ENCODE data around the gene VCAM1.
"Not testable (repeated sequence)": the region's sequence is repeated elsewhere in the genome, so short reads cannot be mapped to it uniquely, and the experiment has no call there.

Gene VCAM1

GRCh38 chr1:100719490-100719889, at the start of gene VCAM1:
Gene VCAM1, plus strand, starts transcription at chr1:100719742. Its CDS starts 119 bp downstream, at chr1:100719861.
- peak; percentile 67 for DNase-seq (ENCODE audit: low spot score)

DNA sequence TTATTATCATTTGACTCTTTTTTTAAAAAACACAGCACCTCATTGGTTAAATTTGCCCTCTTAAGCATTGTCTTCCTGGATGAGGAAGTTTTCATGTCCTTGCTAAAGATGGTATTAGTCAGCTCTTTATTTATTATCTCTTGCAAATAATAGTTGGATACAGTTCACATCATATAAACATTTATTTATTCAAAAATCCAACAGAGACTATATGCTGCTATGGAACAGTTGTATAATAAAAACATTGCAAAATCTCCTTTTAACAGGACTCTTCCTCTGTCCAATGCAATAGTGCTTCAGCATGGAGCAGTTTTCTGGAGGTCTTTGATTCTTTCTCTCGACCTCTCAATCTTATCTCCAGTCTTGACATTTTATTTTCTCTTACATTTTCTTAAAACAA, 49.5 kb upstream of the VCAM1 start:
- DNase-seq (ENCODE audit: low spot score), result no peak

- no peak for DNase-seq (ENCODE audit: low spot score)
Observed at GRCh38 chr1:100671601-100672000, 47.9 kb upstream of the VCAM1 start.

DNA sequence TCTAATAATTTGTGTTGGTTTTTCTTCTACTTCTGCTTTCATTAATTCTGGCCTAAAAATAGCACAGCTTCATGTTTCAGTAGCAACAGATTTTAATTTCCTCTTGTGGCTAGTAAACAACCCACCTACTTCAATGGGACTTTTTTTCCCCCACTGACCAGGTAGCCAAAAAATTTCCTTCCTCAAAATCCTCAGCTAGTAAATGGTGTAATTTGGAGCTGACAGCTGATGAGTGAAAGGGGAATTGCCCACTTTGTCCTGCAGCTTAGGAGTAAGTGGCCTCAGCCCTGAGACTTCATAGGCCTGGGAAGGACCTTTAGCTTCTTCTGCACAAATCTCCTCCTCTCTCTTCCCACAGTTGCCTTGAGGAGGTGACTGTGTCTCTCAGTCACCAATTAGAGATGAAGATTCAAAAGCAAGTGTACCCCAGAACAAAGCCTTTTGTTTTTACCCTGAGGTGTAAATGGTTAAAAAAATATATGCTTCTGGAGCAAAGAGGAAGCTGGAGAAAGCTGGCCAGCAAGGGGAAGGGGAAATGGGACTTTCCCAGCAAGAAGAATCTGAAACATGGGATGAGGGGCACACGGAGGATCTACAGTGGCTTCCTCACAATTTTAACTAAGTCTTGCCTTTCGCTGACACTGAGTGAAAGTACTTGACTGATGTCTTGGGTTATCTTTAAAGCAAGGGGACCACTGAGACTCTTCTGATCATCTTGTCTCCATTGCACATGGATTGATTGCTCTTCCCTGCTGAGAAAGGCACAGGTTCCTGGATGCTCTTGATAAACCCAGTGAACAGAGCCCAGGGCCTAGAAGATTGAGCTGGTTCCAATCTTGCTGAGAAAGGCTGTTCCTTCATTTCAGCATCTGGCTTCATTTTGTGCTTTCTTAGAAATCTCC, 35.8 kb upstream of the VCAM1 start:
- DNase-seq (ENCODE audit: low spot score), result no peak

DNA sequence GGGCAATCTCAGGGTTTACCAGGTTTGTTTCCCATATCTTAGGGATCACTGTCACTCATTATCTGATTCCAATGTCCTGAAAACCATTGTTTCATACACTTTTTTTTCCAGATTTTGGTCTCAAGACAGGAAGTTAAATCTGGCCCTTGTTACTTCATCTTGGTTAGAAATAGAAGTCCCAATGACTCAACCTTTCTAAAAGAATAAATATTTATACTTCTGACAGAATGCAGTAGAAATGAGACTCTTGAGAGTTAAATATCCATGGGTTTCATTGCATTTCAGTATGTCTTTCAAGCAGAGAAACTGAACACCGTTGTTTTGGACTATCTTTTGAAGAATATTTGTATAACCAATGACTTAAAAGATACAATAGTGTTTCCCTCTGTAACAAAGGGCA, 19.8 kb upstream of the VCAM1 start:
- DNase-seq (ENCODE audit: low spot score), result no peak

GRCh38 chr1:100700586-100700985, 19.0 kb upstream of the VCAM1 start:
- DNase-seq (ENCODE audit: low spot score), result no peak

- DNase-seq (ENCODE audit: low spot score), result no peak
Observed at GRCh38 chr1:100703052-100703451, 16.5 kb upstream of the VCAM1 start.

- no peak for DNase-seq (ENCODE audit: low spot score)
Observed at GRCh38 chr1:100703716-100704115, 15.8 kb upstream of the VCAM1 start.

DNA sequence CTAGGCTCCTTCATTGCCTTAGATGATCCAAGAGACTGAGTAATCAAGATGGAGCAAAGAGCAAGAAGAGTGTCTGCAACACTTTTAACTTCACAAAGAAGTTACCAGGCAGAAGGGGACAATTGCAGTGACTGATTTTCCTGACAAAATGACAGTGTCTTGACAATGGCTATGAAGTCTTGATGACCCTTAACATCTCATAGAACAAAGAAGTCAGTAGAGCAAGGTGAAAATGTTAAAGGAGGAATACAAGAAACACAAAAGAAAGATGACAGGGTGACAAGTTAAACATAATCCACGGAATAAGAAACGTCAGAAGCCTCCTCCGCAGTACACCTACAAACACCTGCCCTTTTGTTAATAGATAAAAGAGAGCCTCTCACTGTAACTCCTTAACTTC, 15.1 kb upstream of the VCAM1 start:
- DNase-seq (ENCODE audit: low spot score), result no peak

- DNase-seq (ENCODE audit: low spot score), result no peak
Observed at GRCh38 chr1:100706296-100706695, 13.2 kb upstream of the VCAM1 start.

DNA sequence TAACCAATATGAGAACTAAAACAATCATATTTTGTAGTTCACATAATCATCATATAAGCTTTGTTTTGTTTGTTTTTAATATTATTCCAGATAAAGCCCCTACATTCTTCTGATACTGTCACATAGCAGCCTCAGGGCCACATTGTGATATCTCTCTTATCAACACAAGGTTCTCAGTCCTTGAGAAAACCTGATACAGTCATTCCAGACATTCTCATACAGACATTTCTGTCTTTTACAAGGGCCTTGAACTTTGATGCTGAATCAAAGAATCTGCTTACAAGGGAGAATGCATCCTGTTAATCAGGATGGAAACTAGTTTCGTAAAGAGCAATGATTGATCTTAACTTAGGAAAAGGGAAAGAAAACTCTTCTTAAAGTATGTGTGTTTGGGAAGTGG, 12.7 kb upstream of the VCAM1 start:
- no peak for DNase-seq (ENCODE audit: low spot score)

DNA sequence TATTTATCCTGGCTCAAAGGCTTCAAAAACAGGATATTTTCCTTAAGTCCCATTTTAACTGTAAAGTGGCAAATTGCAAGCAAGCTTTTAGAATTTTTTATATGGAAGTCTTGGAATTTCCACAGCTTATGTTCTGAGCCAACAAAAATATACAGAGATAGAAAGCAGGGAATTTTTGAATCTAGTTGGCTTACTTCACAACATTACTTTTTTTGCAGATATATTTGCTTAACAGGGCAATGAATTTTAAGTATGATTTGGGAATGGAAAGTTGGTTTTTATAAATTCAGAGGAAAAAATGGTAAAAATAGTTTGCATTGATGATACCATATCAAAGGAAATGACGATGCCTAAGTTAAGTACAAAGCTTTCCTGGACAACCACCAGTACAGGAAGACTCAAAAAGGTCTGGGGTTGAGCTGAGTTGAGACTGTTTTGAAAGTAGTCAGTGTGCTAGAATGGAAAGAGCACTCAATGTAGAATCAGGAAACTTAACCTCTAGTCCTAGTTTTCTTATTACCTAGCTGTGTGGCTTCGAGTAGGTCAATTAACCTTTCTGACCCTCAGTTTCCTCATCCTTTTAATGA, 11.0 kb upstream of the VCAM1 start:
- no peak for DNase-seq (ENCODE audit: low spot score)

- DNase-seq (ENCODE audit: low spot score), result no peak
Observed at GRCh38 chr1:100710906-100711682, 8.4 kb upstream of the VCAM1 start.

DNA sequence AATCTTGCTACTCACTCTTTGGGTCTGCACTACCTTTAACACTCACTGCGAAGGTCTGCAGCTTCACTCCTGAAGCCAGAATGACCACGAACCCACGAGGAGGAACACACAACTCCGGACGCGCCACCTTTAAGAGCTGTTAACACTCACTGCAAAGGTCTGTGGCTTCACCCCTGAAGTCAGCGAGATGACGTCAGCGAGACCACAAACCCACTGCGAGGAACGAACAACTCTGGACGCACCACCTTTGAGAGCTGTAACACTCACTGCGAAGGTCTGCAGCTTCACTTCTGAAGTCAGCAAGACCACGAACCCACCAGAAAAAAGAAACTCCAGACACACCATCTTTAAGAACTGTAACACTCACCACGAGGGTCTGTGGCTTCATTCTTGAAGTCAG, 6.5 kb upstream of the VCAM1 start:
- DNase-seq (ENCODE audit: low spot score), result not testable (repeated sequence)

DNA sequence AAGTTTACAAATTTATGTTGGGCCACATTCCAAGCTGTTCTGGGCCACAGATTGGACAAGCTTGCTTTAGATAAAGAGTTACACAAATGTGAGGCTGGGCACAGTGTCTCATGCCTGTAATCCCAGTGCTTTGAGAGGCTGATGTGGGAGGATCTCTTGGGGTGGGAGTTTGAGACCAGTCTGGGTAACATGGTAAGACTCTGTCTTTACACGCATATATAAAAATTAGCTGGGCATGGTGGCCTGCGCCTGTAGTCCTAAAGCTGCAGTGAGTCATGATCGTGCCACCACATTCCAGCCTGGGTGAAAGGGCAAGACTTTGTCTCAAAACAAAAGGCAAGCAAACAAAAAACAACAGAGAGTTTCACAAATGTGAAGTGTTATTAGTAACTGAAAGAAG, 5.9 kb upstream of the VCAM1 start:
- no peak for DNase-seq (ENCODE audit: low spot score)

GRCh38 chr1:100714599-100714998, 4.9 kb upstream of the VCAM1 start:
- DNase-seq (ENCODE audit: low spot score), result no peak

GRCh38 chr1:100717218-100717617, 2.3 kb upstream of the VCAM1 start:
- DNase-seq (ENCODE audit: low spot score), result no peak

GRCh38 chr1:100718581-100718980, 961 bp upstream of the VCAM1 start:
- DNase-seq (ENCODE audit: low spot score), result no peak

- DNase-seq (ENCODE audit: low spot score), result no peak
Observed at GRCh38 chr1:100720101-100720500, 559 bp downstream of the VCAM1 start.

GRCh38 chr1:100720751-100721150, 1.2 kb downstream of the VCAM1 start:
- no peak for DNase-seq (ENCODE audit: low spot score)

DNA sequence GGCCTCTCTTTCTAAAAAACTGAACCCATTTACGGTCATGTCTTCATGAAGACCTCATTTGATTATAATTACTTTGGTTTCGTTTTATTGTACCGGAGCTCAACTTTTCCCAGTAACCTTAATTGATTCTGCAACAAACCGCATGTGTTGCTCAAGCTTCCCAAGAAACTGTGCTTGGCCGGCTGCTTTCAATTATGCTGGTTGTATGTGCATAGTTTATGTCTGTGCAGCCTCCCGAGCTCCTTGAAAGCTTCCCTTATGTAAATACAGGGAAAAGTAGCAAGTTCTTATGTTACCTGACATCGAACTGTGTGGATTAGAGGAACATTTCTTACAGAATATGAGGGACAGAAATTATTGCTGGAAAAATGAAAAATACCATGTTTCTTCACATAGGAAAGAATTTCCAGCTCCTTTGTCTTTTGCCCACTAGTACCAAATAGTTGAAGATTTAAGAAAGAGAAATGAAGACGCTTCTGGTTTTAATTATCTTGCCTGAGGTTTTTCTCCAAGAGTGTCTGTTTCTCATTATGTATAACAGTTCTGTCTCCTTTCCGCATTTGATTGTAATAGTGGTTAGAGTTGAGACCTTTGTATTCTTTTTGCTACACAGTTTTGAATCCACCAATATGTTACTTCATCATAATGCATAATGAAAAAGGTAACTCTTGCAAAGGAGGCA, 2.1 kb downstream of the VCAM1 start:
- no peak for DNase-seq (ENCODE audit: low spot score)

- no peak for DNase-seq (ENCODE audit: low spot score)
Observed at GRCh38 chr1:100722221-100722620, 2.7 kb downstream of the VCAM1 start.
